SK-N-SH treated with all-trans-retinoic acid at 6 μM for 48 hours (cell line): ENCODE results near the gene PNKD.

Source experiments
- ATAC-seq: fragments of 200-7000 bp; cut with Tn5 transposase; 3 replicates; pipeline ENCODE4 v1.9.1; 2020; ENCODE audit warnings: mild to moderate bottlenecking, moderate library complexity
- CREB5 ChIP-seq: fragments of 250-450 bp; sonication (Bioruptor Pico); IDR thresholded peaks from 2 replicates; pipeline ENCODE4 v1.5.1; 2020; ENCODE audit warnings: low read depth, mild to moderate bottlenecking, moderate library complexity
- CSRNP3 ChIP-seq: fragments of 250-450 bp; sonication (Bioruptor Pico); IDR thresholded peaks from 2 replicates; pipeline ENCODE4 v1.5.1; 2021; ENCODE audit warnings: mild to moderate bottlenecking, moderate library complexity
- ESRRG ChIP-seq: fragments of 250-450 bp; sonication (Bioruptor Pico); IDR thresholded peaks from 2 replicates; pipeline ENCODE4 v1.6.1; 2021; ENCODE audit warnings: mild to moderate bottlenecking
- GLIS3 ChIP-seq: fragments of 250-450 bp; sonication (Bioruptor Pico); IDR thresholded peaks from 2 replicates; pipeline ENCODE4 v1.5.0; 2020; ENCODE audit warnings: mild to moderate bottlenecking, moderate library complexity
- ISL1 ChIP-seq: fragments of 250-450 bp; sonication (Bioruptor Pico); IDR thresholded peaks from 2 replicates; pipeline ENCODE4 v2.1.2; 2022; ENCODE audit warnings: mild to moderate bottlenecking, moderate library complexity
- OSR1 ChIP-seq: fragments of 250-450 bp; sonication (Bioruptor Pico); IDR thresholded peaks from 2 replicates; pipeline ENCODE4 v1.8.0; 2022; ENCODE audit warnings: moderate library complexity, mild to moderate bottlenecking, inconsistent platforms
- PATZ1 ChIP-seq: fragments of 250-450 bp; sonication (Bioruptor Pico); IDR thresholded peaks from 2 replicates; pipeline ENCODE4 v1.8.0; 2020; ENCODE audit warnings: mild to moderate bottlenecking, moderate library complexity, borderline replicate concordance
- POU6F1 ChIP-seq: fragments of 250-450 bp; sonication (Bioruptor Pico); IDR thresholded peaks from 2 replicates; pipeline ENCODE4 v1.8.0; 2021; ENCODE audit warnings: low read depth, mild to moderate bottlenecking, moderate library complexity, borderline replicate concordance
- PPARA ChIP-seq: fragments of 250-450 bp; sonication (Bioruptor Pico); IDR thresholded peaks from 2 replicates; pipeline ENCODE4 v1.5.0; 2020; ENCODE audit warnings: mild to moderate bottlenecking, borderline replicate concordance
- RARB ChIP-seq: fragments of 250-450 bp; sonication (Bioruptor Pico); IDR thresholded peaks from 2 replicates; pipeline ENCODE4 v1.8.0; 2021; ENCODE audit warnings: mild to moderate bottlenecking, moderate library complexity
- SNAI2 ChIP-seq: fragments of 250-450 bp; sonication (Bioruptor Pico); IDR thresholded peaks from 2 replicates; pipeline ENCODE4 v1.5.0; 2020; ENCODE audit warnings: mild to moderate bottlenecking, moderate library complexity
- TCF4 ChIP-seq: fragments of 250-450 bp; sonication (Bioruptor Pico); IDR thresholded peaks from 2 replicates; pipeline ENCODE4 v1.8.0; 2021; ENCODE audit warnings: mild to moderate bottlenecking, moderate library complexity, borderline replicate concordance
- TOX ChIP-seq: fragments of 250-450 bp; sonication (Bioruptor Pico); IDR thresholded peaks from 2 replicates; pipeline ENCODE4 v1.8.0; 2021; ENCODE audit warnings: mild to moderate bottlenecking, moderate library complexity, borderline replicate concordance
- ZC3H10 ChIP-seq: fragments of 250-450 bp; sonication (Bioruptor Pico); IDR thresholded peaks from 2 replicates; pipeline ENCODE4 v1.5.1; 2021; ENCODE audit warnings: mild to moderate bottlenecking, moderate library complexity
- ZFP30 ChIP-seq: fragments of 450-650 bp; formaldehyde crosslinking; IDR thresholded peaks from 2 replicates; pipeline ENCODE4 v1.5.0; 2022; ENCODE audit warnings: mild to moderate bottlenecking, moderate library complexity
- ZNF565 ChIP-seq: fragments of 450-650 bp; formaldehyde crosslinking; conservative IDR thresholded peaks from 2 replicates; pipeline ENCODE4 v1.5.0; 2020; ENCODE audit warnings: low read depth, mild to moderate bottlenecking, moderate library complexity
- ZNF70 ChIP-seq: fragments of 450-650 bp; formaldehyde crosslinking; IDR thresholded peaks from 2 replicates; pipeline ENCODE4 v1.5.0; 2020; ENCODE audit warnings: mild to moderate bottlenecking, moderate library complexity
- ZNF8 ChIP-seq: fragments of 450-650 bp; formaldehyde crosslinking; IDR thresholded peaks from 2 replicates; pipeline ENCODE4 v1.5.0; 2020; ENCODE audit warnings: mild to moderate bottlenecking, moderate library complexity
- TF ChIP-seq, protein P1 (sequence below): fragments of 250-450 bp; sonication (Bioruptor Pico); IDR thresholded peaks from 2 replicates; pipeline ENCODE4 v1.5.0; 2020; ENCODE audit warnings: mild to moderate bottlenecking, moderate library complexity

The PNKD gene

DNA sequence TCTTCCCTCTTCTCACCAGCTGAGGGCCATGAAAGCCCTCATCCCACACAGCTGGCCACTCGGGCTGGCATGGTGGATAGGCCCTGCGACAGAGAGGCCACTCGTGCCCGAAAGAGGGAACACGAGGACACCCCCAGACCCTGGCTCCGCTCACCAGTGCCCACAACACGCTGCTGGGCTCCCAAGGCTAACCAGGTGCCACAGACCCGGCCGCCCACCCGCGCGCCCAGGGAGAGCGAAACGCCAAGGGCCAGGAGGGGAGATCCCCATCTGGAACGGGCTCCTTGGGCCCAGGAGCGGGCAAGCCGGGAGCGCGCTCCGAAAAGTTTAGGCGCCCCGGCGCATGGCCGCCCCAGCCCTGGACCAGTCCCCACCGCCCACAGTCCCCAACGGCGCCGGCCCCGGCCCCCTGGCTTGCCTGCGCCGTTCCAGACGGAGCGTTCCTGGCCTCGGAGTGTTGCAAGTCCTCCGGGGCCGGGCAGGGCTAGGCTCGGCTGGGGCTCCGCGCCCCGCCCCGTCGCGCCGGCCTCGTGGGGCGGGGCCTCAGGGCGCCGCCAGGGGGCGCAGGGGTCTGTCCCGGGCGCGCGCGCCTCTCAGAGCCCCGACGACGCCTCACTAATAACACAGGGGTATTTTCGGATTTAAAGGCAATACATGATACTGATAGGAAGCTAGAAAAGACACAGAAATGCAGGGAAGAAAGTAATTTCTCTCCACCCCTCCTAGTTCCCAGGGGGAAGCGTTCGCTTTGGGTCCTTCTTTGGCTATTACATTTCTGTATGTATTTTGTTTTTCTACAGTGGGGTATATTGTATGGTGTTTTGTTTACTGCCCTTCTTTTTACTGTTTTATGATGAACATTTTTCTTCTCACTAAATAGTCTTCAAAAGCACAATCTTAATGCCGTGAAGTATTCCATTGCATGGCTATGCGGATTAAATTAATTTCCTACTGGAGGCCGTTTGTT lies 22.0 kb downstream of the PNKD start, which contains the start of gene TMBIM1:
TMBIM1 (minus strand) TSS at position 456 of the 967 bp plus-strand sequence. CDS start 10,362 bp downstream, outside the sequence.
- no peak for ATAC-seq
- TF ChIP-seq PATZ1 (CRISPR knock-in tag) (no peak), ZNF565 (no peak), ZNF70 (CRISPR knock-in tag) (no peak), ZNF8 (CRISPR knock-in tag) (no peak), TCF4 (CRISPR knock-in tag) (no peak), ZC3H10 (CRISPR knock-in tag) (no peak), CREB5 (CRISPR knock-in tag) (no peak), TOX (CRISPR knock-in tag) (no peak), RARB (CRISPR knock-in tag) (no peak), ESRRG (no peak), ZFP30 (CRISPR knock-in tag) (no peak), GLIS3 (no peak), PPARA (CRISPR knock-in tag) (no peak), ISL1 (CRISPR knock-in tag) (no peak), CSRNP3 (CRISPR knock-in tag) (no peak)
- TF ChIP-seq, protein P1, sequence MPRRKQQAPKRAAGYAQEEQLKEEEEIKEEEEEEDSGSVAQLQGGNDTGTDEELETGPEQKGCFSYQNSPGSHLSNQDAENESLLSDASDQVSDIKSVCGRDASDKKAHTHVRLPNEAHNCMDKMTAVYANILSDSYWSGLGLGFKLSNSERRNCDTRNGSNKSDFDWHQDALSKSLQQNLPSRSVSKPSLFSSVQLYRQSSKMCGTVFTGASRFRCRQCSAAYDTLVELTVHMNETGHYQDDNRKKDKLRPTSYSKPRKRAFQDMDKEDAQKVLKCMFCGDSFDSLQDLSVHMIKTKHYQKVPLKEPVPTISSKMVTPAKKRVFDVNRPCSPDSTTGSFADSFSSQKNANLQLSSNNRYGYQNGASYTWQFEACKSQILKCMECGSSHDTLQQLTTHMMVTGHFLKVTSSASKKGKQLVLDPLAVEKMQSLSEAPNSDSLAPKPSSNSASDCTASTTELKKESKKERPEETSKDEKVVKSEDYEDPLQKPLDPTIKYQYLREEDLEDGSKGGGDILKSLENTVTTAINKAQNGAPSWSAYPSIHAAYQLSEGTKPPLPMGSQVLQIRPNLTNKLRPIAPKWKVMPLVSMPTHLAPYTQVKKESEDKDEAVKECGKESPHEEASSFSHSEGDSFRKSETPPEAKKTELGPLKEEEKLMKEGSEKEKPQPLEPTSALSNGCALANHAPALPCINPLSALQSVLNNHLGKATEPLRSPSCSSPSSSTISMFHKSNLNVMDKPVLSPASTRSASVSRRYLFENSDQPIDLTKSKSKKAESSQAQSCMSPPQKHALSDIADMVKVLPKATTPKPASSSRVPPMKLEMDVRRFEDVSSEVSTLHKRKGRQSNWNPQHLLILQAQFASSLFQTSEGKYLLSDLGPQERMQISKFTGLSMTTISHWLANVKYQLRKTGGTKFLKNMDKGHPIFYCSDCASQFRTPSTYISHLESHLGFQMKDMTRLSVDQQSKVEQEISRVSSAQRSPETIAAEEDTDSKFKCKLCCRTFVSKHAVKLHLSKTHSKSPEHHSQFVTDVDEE, result no peak
- TF ChIP-seq, all 23 proteins: peak for 0

DNA sequence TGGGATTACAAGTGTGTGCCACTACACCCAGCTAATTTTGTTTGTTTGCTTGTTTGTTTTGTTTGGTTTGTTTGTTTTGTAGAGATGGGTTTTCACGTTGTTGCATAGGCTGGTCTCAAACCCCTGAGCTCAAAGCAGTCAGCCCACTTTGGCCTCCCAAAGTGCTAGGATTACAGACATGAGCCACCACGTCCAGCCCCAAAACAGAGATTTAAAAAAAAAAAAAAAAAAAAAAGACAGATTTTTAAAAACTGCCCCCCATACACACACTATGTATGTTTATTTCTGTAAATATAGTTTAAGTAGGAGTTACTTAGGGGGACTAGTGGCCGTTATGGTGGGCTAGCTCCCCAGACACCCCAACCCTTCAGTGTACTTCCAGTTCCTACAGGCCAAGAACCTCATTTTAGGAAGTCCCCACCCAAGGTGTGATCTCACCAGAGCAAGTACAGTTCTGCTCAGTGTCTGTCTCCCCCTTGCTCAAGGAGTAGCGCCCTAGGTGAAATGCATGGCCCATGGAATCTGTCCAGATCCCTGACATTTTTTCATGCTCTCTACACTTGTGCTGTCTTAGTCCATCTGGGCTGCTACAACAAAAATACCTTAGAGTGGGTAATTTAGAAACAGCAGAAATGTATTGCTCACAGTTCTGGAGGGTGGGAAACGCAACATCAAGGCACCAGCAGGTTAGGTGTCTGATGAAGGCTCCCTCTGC lies 23.6 kb downstream of the PNKD start:
- no peak for ATAC-seq
- no peak for TF ChIP-seq ISL1 (CRISPR knock-in tag)
- TF ChIP-seq RARB (CRISPR knock-in tag), result no peak
- TF ChIP-seq, all 23 proteins: peak for 0

GRCh38 chr2:218294430-218295022 lies 24.2 kb downstream of the PNKD start:
- ATAC-seq, result no peak
- TF ChIP-seq CSRNP3 (CRISPR knock-in tag), result no peak
- TF ChIP-seq SNAI2 (CRISPR knock-in tag), result no peak
- TF ChIP-seq ZNF565, result no peak
- no peak for TF ChIP-seq TCF4 (CRISPR knock-in tag)
- TF ChIP-seq, protein P1, result no peak
- no peak for TF ChIP-seq OSR1
- TF ChIP-seq RARB (CRISPR knock-in tag), result no peak
- TF ChIP-seq POU6F1 (CRISPR knock-in tag), result no peak
- TF ChIP-seq ZC3H10 (CRISPR knock-in tag), result no peak
- no peak for TF ChIP-seq ISL1 (CRISPR knock-in tag)
- TF ChIP-seq ESRRG, result no peak
- TF ChIP-seq TOX (CRISPR knock-in tag), result no peak
- TF ChIP-seq ZFP30 (CRISPR knock-in tag), result no peak
- no peak for TF ChIP-seq ZNF70 (CRISPR knock-in tag)
- no peak for TF ChIP-seq ZNF8 (CRISPR knock-in tag)
- TF ChIP-seq PPARA (CRISPR knock-in tag), result no peak
